Memory B cell (primary cell): ENCODE measurements around the gene PRR15L.

Experiments
- ATAC-seq: fragments of 150-1000 bp; cut with Tn5 transposase; 2 replicates; pipeline ENCODE4 v1.10.0; 2021; ENCODE audit warnings: low read depth, mild to moderate bottlenecking, moderate library complexity
- DNase-seq, 2 donors: peaks; one replicate each; pipeline ENCODE4 v3.0.0; 2022; ENCODE audit warnings: low spot score in 2 of 2
- H3K27ac Mint-ChIP-seq: one replicate; pipeline ENCODE4 v1.8.0; 2022; ENCODE audit warnings: mild to moderate bottlenecking, moderate library complexity, mixed read lengths
- H3K27me3 Mint-ChIP-seq: one replicate; pipeline ENCODE4 v1.8.0; 2022; ENCODE audit warnings: mixed read lengths
- H3K36me3 Mint-ChIP-seq: one replicate; pipeline ENCODE4 v1.8.0; 2022; ENCODE audit warnings: mild to moderate bottlenecking, mixed read lengths
- H3K4me1 Mint-ChIP-seq: one replicate; pipeline ENCODE4 v1.8.0; 2022; ENCODE audit warnings: mixed read lengths
- H3K4me3 Mint-ChIP-seq: one replicate; pipeline ENCODE4 v1.8.0; 2022; ENCODE audit warnings: mild to moderate bottlenecking, moderate library complexity, mixed read lengths
- H3K9me3 Mint-ChIP-seq: one replicate; pipeline ENCODE4 v1.8.0; 2022; ENCODE audit warnings: mixed read lengths

PRR15L gene

GRCh38 chr17:47902039-47902744 lies 55.5 kb downstream of the PRR15L start:
- Mint-ChIP-seq H3K36me3 (peaks cover 21% of the 10 kb centered on the region), H3K9me3 (no peaks in the 10 kb centered on the region), H3K4me3 (no peak overlapping the region), H3K27ac (peak overlapping the region; percentile 9), H3K27me3 (no peaks in the 10 kb centered on the region), H3K4me1 (peaks cover 31% of the 10 kb centered on the region)
- ATAC-seq (no peak), DNase-seq (no peak)
